HG03280 (cell line): ENCODE data around the gene GPR61.

ENCODE experiments used
- ATAC-seq: cut with Tn5 transposase; IDR thresholded peaks from one replicate; pipeline ENCODE4 v1.9.1; 2021; ENCODE audit warnings: mild to moderate bottlenecking, moderate library complexity; ENCODE audit not compliant: unreplicated experiment

GPR61 gene

DNA sequence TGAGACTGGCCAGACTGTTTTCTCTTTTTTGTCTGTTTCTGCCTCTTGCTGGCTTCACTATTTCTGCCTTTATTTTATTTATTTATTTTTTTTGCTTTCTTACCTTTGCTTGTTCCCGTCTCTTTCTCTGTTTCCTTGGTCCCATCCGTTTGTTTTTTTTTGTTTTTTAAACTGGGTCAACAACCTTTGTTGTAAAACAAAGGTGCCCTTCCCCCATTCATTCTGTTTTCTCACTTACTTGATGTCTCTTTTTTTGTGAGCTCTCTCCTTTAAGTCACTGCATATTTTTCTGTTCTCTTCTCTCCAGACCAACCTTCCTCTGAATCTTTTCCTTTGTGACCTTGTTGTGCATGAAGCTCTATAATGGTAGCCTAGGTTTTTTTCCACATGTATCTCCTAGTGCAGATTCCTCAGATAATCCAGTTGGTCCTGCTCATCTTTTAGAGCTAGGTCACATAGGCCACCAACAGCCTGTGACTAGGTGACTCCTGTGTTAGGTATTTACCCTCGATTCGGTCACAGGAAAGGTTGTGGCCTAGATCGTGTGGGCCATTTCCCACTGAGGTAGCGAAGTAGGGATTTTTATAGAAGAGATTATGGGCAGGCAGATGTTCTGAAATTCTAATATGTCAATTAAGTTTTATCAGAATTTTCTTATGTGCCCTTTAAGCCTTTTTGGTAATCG lies 24.7 kb downstream of the GPR61 start:
- no peak for ATAC-seq

DNA sequence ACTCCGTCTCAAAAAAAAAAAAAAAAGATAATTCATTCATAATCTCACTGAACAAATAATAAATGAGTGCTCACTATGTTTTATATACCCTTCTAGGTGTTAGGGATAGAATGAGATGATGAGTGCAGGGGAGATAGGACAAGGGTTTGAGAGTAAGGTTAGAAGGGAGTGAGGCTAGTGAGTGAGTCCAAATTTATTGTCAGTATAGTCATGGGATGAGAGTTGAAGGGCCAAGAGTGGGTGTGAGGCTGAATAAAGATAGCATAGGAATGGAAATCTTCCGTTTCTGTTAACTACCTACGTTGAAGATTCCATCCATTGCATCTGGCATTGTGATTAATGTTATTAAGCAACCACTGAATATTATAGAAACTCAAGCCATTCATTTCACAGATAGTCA lies 25.6 kb downstream of the GPR61 start:
- ATAC-seq, result no peak

DNA sequence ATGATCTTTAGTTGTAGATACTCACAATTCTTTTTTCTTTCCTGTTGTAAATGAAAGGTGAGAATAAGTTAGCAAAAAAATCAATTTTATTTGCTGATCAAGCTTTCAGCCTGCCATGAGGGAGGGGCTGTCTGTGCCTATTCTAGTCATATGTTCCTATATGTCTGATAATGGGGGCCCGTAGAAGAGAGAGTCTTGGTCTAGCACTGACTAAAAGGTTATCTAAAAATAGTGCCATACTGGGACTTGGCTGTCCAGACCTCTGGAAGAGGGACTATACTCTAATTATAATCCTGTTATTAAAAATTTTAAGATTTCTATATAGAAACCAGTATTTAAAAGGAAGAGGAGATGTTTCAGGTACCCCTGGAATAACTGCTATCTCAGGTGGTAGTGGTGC lies 27.3 kb downstream of the GPR61 start:
- ATAC-seq, result no peak

DNA sequence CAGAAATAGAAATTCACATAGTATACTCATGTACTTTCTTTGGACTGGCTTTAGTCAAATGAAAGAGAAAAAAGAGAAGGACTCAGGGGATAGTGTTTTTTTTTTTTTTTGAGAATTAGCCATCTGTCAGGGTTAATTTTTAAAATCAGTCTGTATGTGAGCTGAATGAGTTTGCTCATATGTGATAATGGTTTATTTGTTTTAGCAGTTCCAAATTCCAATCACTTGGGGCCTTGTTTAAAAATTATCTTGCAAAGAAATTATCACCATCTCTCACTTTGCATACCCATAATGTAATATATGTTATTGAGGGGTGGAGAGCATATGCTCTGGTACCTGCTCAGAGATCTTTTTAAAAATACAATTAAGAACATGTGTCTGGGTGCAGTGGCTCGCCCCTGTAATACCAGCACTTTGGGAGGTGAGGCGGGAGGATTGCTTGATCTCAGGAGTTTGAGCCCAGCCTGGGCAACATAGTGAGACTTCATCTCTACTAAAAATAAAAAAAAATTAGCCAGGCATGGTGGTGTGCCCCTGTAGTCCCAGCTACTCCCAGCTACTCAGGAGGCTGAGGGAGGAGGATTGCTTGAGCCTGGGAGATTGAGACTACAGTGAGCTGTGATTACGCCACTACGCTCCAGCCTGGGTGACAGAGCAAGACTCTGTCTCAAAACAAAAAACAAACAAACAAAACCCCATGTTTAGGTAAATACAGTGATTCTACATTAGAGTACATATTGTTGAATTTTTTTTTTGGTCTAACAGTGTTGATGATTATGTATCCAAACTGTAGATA lies 28.4 kb downstream of the GPR61 start:
- no peak for ATAC-seq

DNA sequence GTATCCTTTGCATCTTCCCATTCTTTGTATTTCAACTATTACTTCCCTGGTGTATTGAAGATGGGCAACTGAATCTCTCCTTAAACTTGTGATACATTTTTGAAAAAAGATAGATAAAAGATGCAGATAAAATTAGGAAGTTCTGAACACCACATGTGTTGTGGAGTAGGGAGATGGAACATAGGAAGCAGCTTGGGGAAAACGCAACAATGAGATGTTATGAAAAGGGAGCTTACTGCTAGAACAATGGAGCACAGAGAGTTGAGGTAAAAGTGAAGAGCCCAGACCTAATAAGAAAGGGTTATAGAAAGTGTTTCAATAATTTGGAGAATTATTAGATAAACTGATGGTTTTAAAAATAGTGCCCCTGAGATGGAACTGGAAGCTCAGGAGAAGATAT lies 29.7 kb downstream of the GPR61 start:
- no peak for ATAC-seq

DNA sequence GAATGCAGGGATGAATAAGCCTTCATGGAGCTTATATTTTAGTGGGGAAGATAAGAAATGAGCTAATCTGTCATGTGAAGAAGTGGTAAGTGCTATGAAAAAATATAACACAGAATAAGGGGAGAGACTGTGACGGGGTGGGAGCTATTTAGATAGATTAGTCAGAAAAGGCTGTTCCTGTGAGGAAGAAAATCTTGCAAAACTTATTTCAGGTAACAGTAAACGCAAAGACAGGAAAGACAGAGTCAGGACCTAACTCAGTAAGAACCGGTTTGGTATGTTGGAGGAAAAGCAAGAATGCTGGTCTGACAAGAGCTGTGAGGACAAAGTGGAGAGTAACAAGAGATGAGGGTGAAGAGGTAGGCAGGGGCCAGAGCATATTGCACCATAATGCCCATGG lies 30.7 kb downstream of the GPR61 start:
- no peak for ATAC-seq

DNA sequence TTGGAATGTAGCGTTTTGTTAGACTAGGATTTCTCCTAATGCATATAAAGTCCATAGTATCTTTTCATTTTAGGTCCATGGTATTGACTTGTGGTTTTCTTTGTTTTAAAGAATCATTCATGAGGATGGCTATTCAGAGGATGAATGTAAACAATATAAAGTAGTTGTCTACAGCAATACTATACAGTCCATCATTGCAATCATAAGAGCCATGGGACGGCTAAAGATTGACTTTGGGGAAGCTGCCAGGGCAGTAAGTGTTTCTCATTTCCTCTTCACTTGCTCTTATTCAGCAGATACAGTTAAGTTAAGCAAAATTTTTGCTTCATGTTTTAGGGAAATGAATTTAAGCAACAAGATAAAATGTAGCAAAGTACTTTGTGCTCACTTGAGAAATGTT lies 34.1 kb downstream of the GPR61 start:
- no peak for ATAC-seq

DNA sequence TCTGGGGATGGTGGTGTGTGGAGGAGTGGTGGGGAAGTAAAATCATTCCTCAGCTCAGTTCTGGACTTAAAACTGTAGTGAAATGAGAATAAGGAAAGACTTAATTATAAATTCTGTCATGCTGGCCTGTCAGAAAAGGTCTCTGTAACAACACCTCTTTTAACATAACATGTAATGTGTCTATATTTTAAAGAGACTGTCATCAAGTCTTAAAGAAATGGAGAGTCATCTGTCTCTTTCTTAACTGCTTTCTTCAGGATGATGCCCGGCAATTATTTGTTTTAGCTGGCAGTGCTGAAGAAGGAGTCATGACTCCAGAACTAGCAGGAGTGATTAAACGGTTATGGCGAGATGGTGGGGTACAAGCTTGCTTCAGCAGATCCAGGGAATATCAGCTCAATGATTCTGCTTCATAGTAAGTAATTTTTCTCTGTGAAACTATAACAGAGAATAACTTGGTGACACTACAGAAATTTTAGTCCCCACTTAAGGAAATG lies 39.3 kb downstream of the GPR61 start:
- no peak for ATAC-seq

DNA sequence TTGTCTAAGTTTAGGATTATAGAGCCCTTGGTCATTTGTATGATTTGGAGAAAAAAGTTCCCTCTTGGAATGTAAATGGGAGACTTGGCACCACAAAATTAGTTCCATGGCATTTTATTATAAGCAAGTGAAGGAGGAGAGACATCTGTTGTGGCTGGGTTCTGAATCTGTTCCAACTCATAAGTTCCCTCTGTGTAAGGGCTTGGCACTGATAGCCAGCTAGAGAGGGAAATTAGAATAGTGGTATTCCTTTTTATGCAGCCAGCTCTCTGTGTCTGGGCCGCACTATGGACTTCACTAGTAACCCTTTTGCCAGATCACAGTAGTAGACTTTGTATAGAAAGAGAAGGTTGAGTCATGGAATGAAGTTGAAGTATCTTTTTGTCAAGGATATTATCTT lies 39.8 kb downstream of the GPR61 start:
- no peak for ATAC-seq

DNA sequence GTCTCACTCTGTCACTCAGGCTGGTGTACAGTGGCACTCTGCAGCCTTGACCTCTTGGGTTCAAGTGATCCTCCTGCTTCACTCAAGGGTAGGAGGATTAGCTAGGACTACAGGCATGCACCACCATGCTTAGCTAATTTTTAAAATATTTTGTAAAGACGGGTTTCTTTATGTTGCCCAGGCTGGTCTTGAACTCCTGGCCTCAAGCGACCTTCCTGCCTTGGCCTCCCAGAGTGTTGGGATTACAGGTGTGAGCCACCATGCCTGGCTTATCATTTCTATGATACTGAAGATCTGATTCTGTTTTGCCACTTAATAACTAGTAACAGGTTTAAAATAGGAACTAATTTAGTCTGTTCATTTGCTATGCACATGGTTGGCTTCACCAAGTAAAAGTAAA lies 42.3 kb downstream of the GPR61 start:
- no peak for ATAC-seq

DNA sequence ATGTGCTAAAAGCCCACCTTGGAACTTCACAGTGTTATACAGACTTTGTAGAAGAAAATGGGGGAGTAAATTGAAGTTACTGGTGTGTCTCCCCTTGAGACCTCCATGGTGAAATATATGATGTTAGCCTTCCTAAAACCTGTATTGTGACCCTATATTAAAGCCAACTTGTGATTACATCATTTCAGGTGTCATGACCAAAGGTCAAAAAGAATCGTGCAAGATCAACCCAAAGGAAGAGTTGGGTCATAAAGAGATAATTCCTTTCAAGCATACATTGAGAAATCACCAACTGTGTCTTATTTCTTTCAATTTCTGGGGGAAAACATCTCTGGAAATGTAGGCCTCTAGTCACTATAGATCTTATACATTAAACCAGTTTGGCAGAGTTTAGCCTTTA lies 45.1 kb downstream of the GPR61 start:
- ATAC-seq, result no peak

DNA sequence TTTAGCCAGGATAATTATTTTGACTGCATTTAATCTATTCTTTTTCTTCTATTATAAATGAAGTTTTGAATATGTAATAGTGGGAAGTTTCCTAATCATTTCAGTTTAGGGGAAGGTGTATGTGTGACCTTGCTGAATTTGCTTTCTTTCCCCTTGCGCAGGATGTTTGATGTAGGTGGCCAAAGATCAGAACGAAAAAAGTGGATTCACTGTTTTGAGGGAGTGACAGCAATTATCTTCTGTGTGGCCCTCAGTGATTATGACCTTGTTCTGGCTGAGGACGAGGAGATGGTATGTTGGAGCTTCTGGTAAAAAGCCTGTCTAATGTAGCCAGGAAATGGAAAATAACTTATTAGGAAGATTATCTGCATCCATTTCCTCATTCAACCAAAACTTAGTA lies 46.4 kb downstream of the GPR61 start:
- no peak for ATAC-seq

DNA sequence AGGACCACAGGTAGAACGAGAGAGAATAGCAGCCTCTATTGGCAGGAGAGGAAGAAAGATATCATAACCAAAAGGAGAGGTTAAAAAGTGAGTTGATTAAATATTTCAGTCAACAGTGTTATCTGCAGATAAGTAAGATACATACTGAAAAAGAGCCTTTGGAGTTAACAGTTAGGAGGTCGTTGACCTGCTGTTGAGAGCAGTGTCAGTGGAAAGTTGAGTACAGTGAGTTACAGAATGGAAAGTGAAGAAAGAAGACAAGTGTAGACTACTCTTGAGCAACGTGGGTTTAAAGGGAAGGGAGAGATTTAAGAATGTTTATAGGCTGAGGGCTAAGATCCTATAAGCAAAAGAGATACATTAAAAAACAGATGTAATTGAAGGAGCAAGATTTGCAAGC lies 49.5 kb downstream of the GPR61 start:
- ATAC-seq, result no peak

DNA sequence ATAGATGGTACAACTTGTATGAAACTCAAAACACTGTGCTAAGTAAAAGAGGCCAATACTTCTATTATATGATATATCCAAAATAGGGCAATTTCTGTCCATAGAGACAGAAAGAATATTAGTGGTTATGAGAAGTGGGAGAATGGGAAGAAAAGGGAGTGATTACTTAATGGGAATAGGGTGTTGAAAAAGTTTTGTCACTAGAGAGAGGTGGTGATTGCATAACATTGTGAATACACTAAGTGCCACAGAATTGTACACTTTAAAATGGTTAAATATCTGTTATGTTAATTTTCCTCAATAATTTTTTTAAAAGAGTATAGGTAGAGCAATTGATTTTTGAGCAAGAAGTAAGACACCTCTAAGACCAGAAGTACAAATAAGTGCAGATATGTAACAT lies 50.0 kb downstream of the GPR61 start:
- no peak for ATAC-seq

DNA sequence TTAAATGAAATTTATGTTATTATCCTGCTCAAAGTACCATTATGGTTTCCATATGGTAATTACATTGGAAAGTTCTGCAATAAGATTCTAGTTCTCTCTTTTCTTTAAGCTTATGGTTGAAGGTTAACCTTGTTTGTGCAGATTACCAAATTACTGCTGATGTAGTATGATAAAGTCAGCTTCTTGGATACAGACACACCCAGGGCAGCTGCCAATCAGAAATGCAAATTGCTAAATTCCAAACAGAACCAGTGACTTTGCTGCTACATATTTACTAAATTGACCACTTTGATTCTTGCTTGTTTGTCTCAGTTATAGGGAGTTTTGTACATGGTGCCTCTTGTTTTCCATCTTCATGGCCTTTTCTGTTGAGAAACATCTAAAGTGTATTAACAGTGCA lies 53.2 kb downstream of the GPR61 start:
- ATAC-seq, result no peak

DNA sequence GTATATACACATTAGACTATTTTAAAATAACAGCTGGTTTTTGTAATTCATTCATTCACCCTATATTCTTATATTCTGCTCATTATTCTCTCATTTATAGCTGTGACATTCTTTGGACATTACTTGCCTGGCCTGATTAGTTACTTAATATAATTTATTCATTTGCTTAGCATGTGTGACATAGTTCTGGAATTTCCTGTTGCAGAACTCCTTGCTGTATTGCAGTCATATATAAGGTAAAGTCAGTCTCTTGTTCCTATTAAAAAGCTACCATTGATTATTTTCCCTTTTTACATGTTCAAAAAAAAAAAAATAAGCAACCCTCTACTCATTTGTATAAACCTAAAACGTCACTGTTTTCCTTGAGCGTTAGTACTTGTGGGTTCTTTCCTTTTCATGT lies 55.9 kb downstream of the GPR61 start:
- no peak for ATAC-seq
